ENCODE measurements around the gene PCP2. TPM values are rescaled to one million over a fixed set of nuclear protein-coding genes. Genes with fewer than 3 reads are reported as not detected.

PCP2 gene
- total and polyA plus RNA-seq, 12 donors = 0.92 to 7.4 (median 2.0) TPM; not detected in 4

DNA sequence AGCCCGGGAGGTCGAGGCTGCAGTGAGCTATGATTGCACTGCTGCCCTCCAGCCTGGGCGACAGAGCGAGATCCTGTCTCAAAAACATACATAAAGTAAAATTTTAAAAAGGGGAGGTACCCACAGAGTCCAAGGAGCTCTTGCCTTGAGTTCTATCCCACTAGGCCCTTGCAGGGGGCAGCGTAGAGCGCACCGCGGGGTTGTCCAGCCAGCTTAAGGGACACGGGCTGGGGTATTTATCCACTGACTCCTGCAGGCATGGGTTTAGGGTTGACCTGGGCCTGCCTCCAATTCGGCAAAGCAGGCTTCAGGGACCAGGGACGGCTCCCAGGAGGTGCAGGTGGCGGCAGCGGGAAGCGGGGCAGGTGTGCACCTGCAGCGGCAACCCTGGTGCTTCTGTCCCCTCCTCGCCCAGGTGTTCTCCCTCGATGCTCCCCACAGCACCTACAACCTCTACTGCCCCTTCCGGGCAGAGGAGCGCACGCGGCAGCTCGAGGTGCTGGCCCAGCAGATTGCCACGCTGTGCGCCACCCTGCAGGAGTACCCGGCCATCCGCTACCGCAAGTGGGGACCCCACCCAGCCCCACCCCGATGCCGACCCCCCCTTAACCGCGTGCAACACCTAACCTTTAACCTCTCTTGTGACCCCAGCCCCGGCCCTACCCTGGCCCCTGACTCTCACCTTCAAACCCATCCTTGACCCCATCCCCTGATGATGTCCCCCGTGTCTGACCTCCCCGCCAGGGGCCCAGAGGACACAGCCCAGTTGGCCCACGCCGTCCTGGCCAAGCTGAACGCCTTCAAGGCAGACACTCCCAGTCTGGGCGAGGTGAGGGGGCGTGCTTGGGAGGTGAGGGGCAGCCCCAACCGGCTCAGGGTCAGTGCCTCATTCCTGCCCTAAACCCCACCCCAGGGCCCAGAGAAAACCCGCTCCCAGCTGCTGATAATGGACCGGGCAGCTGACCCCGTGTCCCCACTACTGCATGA, 8.1 kb upstream of the PCP2 start:
- Histone ChIP-seq H3K9me3 (replicated peaks in 1 of 3) (no peaks in the 10 kb centered on the region), H3K27me3 (no peaks in the 10 kb centered on the region), H3K27ac (no peak overlapping the region), H3K4me3 (no peak overlapping the region), H3K4me1 (replicated peaks in 1 of 2) (peaks cover 1 to 2% of the 10 kb centered on the region in 2 donors), H3K36me3 (replicated peaks in 1 of 2) (no peaks in the 10 kb centered on the region)
- intact Hi-C loops (cut with DNase I) = no loop called here
- WGBS, 4 donors = 83 to 89% (median 88%) methylated on average over 25 to 43 of the region's 43 CpGs
- no peak for TF ChIP-seq POLR2A (IDR thresholded peaks at IDR 0.05)
- TF ChIP-seq, protein P1, sequence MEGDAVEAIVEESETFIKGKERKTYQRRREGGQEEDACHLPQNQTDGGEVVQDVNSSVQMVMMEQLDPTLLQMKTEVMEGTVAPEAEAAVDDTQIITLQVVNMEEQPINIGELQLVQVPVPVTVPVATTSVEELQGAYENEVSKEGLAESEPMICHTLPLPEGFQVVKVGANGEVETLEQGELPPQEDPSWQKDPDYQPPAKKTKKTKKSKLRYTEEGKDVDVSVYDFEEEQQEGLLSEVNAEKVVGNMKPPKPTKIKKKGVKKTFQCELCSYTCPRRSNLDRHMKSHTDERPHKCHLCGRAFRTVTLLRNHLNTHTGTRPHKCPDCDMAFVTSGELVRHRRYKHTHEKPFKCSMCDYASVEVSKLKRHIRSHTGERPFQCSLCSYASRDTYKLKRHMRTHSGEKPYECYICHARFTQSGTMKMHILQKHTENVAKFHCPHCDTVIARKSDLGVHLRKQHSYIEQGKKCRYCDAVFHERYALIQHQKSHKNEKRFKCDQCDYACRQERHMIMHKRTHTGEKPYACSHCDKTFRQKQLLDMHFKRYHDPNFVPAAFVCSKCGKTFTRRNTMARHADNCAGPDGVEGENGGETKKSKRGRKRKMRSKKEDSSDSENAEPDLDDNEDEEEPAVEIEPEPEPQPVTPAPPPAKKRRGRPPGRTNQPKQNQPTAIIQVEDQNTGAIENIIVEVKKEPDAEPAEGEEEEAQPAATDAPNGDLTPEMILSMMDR (IDR thresholded peaks at IDR 0.05) = no peak
- no peak for DNase-seq

DNA sequence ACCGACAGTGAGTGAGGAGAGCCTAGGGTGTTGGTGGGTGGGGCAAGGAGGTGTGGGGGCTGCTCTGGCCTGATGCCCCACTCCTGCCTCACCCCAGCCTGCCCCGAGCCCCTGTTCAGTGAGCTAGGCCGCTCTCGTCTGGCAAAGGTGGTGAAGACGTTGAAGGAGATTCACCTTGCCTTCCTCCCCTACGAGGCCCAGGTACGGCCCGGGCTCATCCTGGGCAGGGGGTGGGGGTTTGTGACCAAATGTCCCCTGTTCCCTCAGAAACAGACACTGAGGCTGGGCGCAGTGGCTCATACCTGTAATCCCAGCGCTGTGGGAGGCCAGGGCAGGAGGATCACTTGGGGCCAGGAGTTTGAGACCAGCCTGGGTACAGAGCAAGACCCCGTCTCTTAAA, 7.3 kb upstream of the PCP2 start:
- H3K27me3 ChIP-seq = no peaks in the 10 kb centered on the region
- H3K9me3 ChIP-seq (replicated peaks in 1 of 3) = no peaks in the 10 kb centered on the region
- intact Hi-C loops (cut with DNase I) = no loop called here
- no peaks in the 10 kb centered on the region for H3K36me3 ChIP-seq (replicated peaks in 1 of 2)
- TF ChIP-seq, protein P1 (IDR thresholded peaks at IDR 0.05) = no peak
- TF ChIP-seq POLR2A (IDR thresholded peaks at IDR 0.05) = no peak
- no peak overlapping the region for H3K4me3 ChIP-seq
- no peak for DNase-seq
- peaks cover 3% of the 10 kb centered on the region in 2 donors for H3K4me1 ChIP-seq (replicated peaks in 1 of 2)
- WGBS, 4 donors = 88 to 99% (median 92%) methylated on average over 6 to 11 of the region's 11 CpGs
- no peak overlapping the region for H3K27ac ChIP-seq

DNA sequence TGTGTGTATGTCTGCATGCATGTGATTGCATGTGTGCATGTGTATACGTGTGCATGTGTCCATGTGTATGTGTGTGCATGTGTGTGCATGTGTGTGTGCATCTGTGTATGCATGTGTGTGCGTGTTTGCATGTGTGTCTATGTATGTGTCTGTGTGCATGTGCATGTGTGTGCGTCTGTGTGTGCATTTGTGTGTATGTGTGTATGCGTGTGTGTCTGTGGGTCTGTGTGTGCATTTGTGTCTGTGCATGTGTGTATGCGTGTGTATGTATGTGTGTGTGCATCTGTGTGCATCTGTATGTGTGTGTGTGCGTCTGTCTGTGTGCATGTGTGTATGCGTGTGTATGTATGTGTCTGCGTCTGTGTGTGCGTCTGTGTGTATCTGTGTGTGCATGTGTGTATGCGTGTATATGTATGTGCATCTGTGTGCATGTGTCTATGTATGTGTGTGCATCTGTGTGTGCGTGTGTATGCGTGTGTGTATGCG, 6.4 kb upstream of the PCP2 start:
- intact Hi-C loops (cut with DNase I) = no loop called here
- 89 to 97% (median 94%) methylated on average over 13 of the region's 13 CpGs for WGBS, 4 donors
- no peak overlapping the region for H3K27ac ChIP-seq
- no peaks in the 10 kb centered on the region for H3K36me3 ChIP-seq (replicated peaks in 1 of 2)
- no peak overlapping the region for H3K4me3 ChIP-seq
- no peaks in the 10 kb centered on the region for H3K9me3 ChIP-seq (replicated peaks in 1 of 3)
- no peak for TF ChIP-seq POLR2A (IDR thresholded peaks at IDR 0.05)
- TF ChIP-seq, protein P1 (IDR thresholded peaks at IDR 0.05) = no peak
- H3K27me3 ChIP-seq = no peaks in the 10 kb centered on the region
- no peak for DNase-seq
- peaks cover 3% of the 10 kb centered on the region in 2 donors for H3K4me1 ChIP-seq (replicated peaks in 1 of 2)

DNA sequence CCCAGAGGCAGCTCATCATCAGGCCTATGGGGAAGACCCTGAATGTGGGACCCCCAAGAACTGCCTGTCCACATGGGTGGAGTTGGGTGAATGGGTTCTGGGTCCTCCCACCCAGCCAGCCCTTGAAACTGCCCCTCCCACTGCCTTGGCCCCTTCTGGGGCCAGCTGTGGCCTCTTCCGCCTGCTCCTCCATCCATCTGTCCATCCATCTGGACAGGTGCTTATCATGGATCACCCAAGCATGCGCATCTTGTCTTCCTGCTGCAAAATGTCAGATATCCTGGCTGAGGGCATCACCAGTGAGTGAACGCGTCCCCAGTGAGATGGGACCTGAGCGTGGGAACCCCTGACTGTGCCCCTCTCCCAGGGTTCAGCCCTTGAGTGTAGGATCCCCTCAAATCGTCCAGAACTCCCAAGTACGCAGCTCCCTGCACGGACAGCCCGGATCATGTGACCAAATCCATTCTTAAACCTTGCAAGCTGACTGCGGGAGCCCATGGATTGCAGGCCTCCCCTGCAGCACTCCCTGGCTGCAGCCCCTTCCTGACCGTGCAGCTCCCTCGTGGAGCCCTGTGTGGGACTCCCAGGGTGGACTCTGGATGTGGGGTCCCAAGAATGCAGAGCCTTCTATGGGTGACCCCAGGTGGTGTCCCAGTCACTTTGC, 5.4 kb upstream of the PCP2 start:
- intact Hi-C loops (cut with DNase I) = no loop called here
- Histone ChIP-seq H3K9me3 (replicated peaks in 1 of 3) (no peaks in the 10 kb centered on the region), H3K4me1 (replicated peaks in 1 of 2) (peaks cover 3% of the 10 kb centered on the region in 2 donors), H3K4me3 (no peak overlapping the region), H3K36me3 (replicated peaks in 1 of 2) (no peaks in the 10 kb centered on the region), H3K27me3 (no peaks in the 10 kb centered on the region), H3K27ac (no peak overlapping the region)
- WGBS, 4 donors = 59 to 86% (median 72%) methylated on average over 7 to 12 of the region's 12 CpGs
- DNase-seq = no peak
- no peak for TF ChIP-seq POLR2A (IDR thresholded peaks at IDR 0.05)
- TF ChIP-seq, protein P1 (IDR thresholded peaks at IDR 0.05) = no peak

Data from adrenal gland (tissue), 12 donors.